ENCODE measurements around the gene TAOK3.

TAOK3 gene

DNA sequence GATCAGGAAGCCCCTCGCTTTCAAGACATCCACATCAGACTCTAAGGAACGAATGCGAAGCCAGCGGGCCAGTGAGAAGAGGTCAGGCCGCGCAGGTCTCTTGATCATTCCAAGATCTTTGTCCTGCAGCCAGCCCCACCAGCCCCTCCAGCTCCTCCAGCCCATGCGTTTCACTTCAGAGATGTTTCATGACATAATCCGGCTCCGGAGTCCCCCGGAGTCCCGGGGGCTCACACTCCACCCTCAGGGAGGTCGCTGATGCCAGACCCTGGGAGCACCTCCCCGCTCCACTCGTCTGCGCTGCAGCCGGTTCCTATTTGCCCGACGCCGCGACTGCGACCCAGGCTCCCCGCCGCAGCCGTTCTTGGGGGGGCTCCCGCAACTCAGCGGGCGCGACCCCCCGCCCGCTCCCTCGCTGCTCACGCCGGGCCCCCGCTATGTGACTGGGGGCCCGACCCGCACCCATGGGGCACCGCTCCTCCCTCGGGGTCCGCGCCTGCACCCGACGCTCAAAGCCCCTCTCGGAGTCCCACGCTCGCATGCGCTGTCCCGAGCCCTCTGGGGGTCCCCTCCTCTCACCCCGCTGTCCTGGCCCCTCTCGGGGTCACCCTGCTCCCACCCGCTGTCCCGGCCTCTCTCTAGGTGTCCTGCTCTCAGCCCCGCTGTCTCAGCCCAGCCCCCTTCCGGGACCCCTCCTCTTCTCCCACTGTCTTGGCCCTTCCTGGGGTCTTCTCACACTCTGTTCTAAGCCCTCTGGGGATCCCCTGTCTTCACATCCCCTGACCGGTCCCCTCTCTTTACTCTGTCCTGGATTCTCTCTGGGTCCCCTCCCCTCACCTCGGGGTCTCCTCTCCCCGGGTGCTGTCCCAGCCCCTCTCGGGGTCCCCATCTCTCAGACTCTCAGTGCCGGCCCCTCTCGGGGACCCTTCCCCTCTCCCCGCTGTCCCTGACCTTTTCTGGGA, 1.1 kb downstream of the TAOK3 start:
- H3K4me1 ChIP-seq (ENCODE audit: control insufficient read depth, insufficient read depth, low read length): peaks cover 36% of the 10 kb centered on the region
- peak; percentile 38 for DNase-seq (ENCODE audit: low read depth)
- no peaks in the 10 kb centered on the region for H3K27me3 ChIP-seq (replicated peaks; ENCODE audit: control insufficient read depth, insufficient read depth, low read length)
- no peaks in the 10 kb centered on the region for H3K36me3 ChIP-seq (ENCODE audit: control insufficient read depth, insufficient read depth, low read length, severe bottlenecking)
- H3K9ac ChIP-seq (ENCODE audit: low read length): peak overlapping the region; percentile 93
- H3K9me3 ChIP-seq (ENCODE audit: control insufficient read depth, low read length): no peaks in the 10 kb centered on the region
- peak overlapping the region; percentile 95 for H3K4me3 ChIP-seq (ENCODE audit: low read length)

DNA sequence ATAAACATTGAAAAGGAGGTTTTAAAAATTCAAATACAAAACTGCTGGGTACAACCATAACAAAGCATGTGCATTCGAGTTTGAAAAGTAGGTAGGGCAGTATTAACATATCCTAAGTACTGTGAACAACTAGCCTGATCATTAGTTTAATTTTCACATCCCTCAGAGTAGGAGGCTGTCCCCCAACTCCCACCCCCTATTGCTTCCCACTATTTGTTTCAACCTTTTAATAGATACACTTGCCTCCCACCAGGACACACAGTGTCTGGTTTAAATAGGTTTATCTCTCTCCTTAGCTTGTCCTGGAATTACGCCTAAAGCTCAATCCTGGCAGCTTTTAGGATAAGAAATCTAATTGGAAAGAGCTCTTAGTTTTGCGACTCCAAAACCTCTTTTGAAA, 2.1 kb downstream of the TAOK3 start:
- H3K36me3 ChIP-seq (ENCODE audit: control insufficient read depth, insufficient read depth, low read length, severe bottlenecking): no peaks in the 10 kb centered on the region
- H3K4me3 ChIP-seq (ENCODE audit: low read length): peak overlapping the region; percentile 95
- H3K4me1 ChIP-seq (ENCODE audit: control insufficient read depth, insufficient read depth, low read length): peaks cover 33% of the 10 kb centered on the region
- H3K9ac ChIP-seq (ENCODE audit: low read length): peak overlapping the region; percentile 93
- H3K9me3 ChIP-seq (ENCODE audit: control insufficient read depth, low read length): no peaks in the 10 kb centered on the region
- DNase-seq (ENCODE audit: low read depth): no peak
- H3K27me3 ChIP-seq (replicated peaks; ENCODE audit: control insufficient read depth, insufficient read depth, low read length): no peaks in the 10 kb centered on the region

DNA sequence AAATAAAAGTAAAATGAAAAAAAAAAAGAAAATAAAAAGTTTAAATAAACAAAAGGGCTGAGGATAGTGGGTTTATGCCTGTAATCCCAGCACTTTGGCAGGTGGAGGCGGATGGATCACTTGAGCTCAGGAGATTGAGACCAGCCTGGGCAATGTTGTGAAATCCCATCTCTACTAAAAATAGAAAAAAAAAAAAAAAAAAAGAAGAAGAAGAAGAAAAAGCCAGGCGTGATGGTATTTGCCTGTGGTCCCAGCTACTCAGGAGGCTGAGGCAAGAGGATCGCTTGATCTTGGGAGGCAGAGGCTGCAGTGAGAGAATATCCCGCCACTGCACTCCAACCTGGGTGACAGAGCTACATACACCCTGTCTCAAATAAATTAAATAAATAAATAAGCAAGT, 3.9 kb downstream of the TAOK3 start:
- no peaks in the 10 kb centered on the region for H3K27me3 ChIP-seq (replicated peaks; ENCODE audit: control insufficient read depth, insufficient read depth, low read length)
- DNase-seq (ENCODE audit: low read depth): no peak

DNA sequence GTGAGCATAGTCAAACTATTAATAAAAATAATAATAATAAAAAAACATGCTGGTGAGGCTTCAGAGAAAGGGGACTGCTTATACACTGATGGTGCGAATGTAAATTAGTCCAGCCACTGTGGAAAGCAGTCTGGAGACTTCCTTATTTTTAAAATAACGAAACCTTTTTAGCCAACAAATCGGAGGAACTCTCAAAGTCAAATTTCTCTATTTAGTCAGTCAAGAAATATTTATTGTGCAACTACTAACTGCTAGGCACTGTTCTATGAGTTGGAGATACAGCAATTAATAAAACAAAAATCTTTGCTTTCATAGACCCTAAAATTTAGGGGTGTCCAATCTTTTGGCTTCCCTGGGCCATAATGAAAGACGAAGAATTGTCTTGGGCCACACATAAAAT, 10.8 kb downstream of the TAOK3 start:
- no peak for DNase-seq (ENCODE audit: low read depth)
- Histone ChIP-seq H3K36me3 (ENCODE audit: control insufficient read depth, insufficient read depth, low read length, severe bottlenecking) (no peaks in the 10 kb centered on the region), H3K4me3 (ENCODE audit: low read length) (no peak overlapping the region), H3K4me1 (ENCODE audit: control insufficient read depth, insufficient read depth, low read length) (peaks cover 36% of the 10 kb centered on the region), H3K27me3 (replicated peaks; ENCODE audit: control insufficient read depth, insufficient read depth, low read length) (no peaks in the 10 kb centered on the region), H3K9ac (ENCODE audit: low read length) (no peak overlapping the region), H3K9me3 (ENCODE audit: control insufficient read depth, low read length) (no peaks in the 10 kb centered on the region)

More for the DNA sequence above, 3.9 kb downstream of the TAOK3 start:
- Histone ChIP-seq H3K4me3 (ENCODE audit: low read length) (no peak overlapping the region), H3K9me3 (ENCODE audit: control insufficient read depth, low read length) (no peaks in the 10 kb centered on the region), H3K9ac (ENCODE audit: low read length) (no peak overlapping the region), H3K4me1 (ENCODE audit: control insufficient read depth, insufficient read depth, low read length) (peaks cover 21% of the 10 kb centered on the region), H3K36me3 (ENCODE audit: control insufficient read depth, insufficient read depth, low read length, severe bottlenecking) (no peaks in the 10 kb centered on the region)

- H3K4me3 ChIP-seq (ENCODE audit: low read length): no peak overlapping the region
- H3K4me1 ChIP-seq (ENCODE audit: control insufficient read depth, insufficient read depth, low read length): peaks cover 44% of the 10 kb centered on the region
- H3K9ac ChIP-seq (ENCODE audit: low read length): peak overlapping the region; percentile 45
- H3K9me3 ChIP-seq (ENCODE audit: control insufficient read depth, low read length): no peaks in the 10 kb centered on the region
- no peak for DNase-seq (ENCODE audit: low read depth)
- no peaks in the 10 kb centered on the region for H3K36me3 ChIP-seq (ENCODE audit: control insufficient read depth, insufficient read depth, low read length, severe bottlenecking)
- H3K27me3 ChIP-seq (replicated peaks; ENCODE audit: control insufficient read depth, insufficient read depth, low read length): no peaks in the 10 kb centered on the region
Measured at GRCh38 chr12:118361092-118361404, 11.7 kb downstream of the TAOK3 start.

- H3K36me3 ChIP-seq (ENCODE audit: control insufficient read depth, insufficient read depth, low read length, severe bottlenecking): no peaks in the 10 kb centered on the region
- H3K27me3 ChIP-seq (replicated peaks; ENCODE audit: control insufficient read depth, insufficient read depth, low read length): no peaks in the 10 kb centered on the region
- no peak for DNase-seq (ENCODE audit: low read depth)
- H3K9ac ChIP-seq (ENCODE audit: low read length): no peak overlapping the region
- no peak overlapping the region for H3K4me3 ChIP-seq (ENCODE audit: low read length)
- no peaks in the 10 kb centered on the region for H3K9me3 ChIP-seq (ENCODE audit: control insufficient read depth, low read length)
- peaks cover 51% of the 10 kb centered on the region for H3K4me1 ChIP-seq (ENCODE audit: control insufficient read depth, insufficient read depth, low read length)
Measured at GRCh38 chr12:118359541-118359915, 13.2 kb downstream of the TAOK3 start.

GRCh38 chr12:118358612-118359540, 13.8 kb downstream of the TAOK3 start:
- DNase-seq (ENCODE audit: low read depth): no peak
- Histone ChIP-seq H3K9ac (ENCODE audit: low read length) (no peak overlapping the region), H3K4me1 (ENCODE audit: control insufficient read depth, insufficient read depth, low read length) (peaks cover 51% of the 10 kb centered on the region), H3K9me3 (ENCODE audit: control insufficient read depth, low read length) (no peaks in the 10 kb centered on the region), H3K4me3 (ENCODE audit: low read length) (peak overlapping the region; percentile 27), H3K27me3 (replicated peaks; ENCODE audit: control insufficient read depth, insufficient read depth, low read length) (no peaks in the 10 kb centered on the region), H3K36me3 (ENCODE audit: control insufficient read depth, insufficient read depth, low read length, severe bottlenecking) (no peaks in the 10 kb centered on the region)

- peak overlapping the region; percentile 70 for H3K9ac ChIP-seq (ENCODE audit: low read length)
- H3K4me1 ChIP-seq (ENCODE audit: control insufficient read depth, insufficient read depth, low read length): peaks cover 51% of the 10 kb centered on the region
- H3K27me3 ChIP-seq (replicated peaks; ENCODE audit: control insufficient read depth, insufficient read depth, low read length): no peaks in the 10 kb centered on the region
- no peak overlapping the region for H3K4me3 ChIP-seq (ENCODE audit: low read length)
- no peaks in the 10 kb centered on the region for H3K9me3 ChIP-seq (ENCODE audit: control insufficient read depth, low read length)
- no peaks in the 10 kb centered on the region for H3K36me3 ChIP-seq (ENCODE audit: control insufficient read depth, insufficient read depth, low read length, severe bottlenecking)
- no peak for DNase-seq (ENCODE audit: low read depth)
Measured at GRCh38 chr12:118358008-118358359, 14.7 kb downstream of the TAOK3 start.

DNA sequence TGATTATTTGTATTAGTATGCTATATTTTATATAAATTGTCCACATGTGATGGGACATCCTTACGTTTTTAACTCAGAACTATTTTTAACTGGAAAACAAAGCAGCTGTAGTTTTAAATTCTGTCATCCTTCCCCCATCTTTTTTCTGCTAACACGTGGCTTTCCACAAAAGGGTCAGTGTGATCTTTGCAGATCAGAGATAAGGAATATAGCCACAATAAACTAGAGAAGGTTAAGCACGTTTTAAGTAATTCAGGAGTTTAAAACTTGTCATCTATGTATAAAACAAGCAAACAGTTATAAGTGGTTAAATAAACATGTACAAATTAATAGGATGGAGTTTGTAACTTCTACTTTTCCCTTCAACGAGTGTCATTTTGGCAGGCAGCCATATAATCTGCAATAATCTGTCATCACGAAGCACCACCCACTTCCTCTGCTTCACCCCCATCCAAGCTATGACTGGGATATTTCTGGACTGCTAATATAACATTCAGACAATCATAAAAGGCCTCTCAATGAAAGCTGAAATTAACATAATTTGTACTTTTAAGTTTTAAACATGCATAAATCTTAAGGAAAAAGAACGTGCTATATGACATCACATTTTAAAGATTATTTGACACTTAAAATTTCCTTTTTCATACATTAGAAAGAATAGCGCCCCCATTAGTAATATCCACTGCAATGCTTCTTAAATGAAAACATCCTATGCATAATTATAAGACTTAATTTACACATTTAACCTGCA, 15.3 kb downstream of the TAOK3 start:
- Histone ChIP-seq H3K4me1 (ENCODE audit: control insufficient read depth, insufficient read depth, low read length) (peaks cover 51% of the 10 kb centered on the region), H3K9ac (ENCODE audit: low read length) (peak overlapping the region; percentile 70), H3K36me3 (ENCODE audit: control insufficient read depth, insufficient read depth, low read length, severe bottlenecking) (no peaks in the 10 kb centered on the region), H3K27me3 (replicated peaks; ENCODE audit: control insufficient read depth, insufficient read depth, low read length) (no peaks in the 10 kb centered on the region), H3K4me3 (ENCODE audit: low read length) (peak overlapping the region; percentile 62), H3K9me3 (ENCODE audit: control insufficient read depth, low read length) (no peaks in the 10 kb centered on the region)
- no peak for DNase-seq (ENCODE audit: low read depth)

- peak overlapping the region; percentile 62 for H3K4me3 ChIP-seq (ENCODE audit: low read length)
- no peaks in the 10 kb centered on the region for H3K27me3 ChIP-seq (replicated peaks; ENCODE audit: control insufficient read depth, insufficient read depth, low read length)
- no peaks in the 10 kb centered on the region for H3K9me3 ChIP-seq (ENCODE audit: control insufficient read depth, low read length)
- no peaks in the 10 kb centered on the region for H3K36me3 ChIP-seq (ENCODE audit: control insufficient read depth, insufficient read depth, low read length, severe bottlenecking)
- peak; percentile 88 for DNase-seq (ENCODE audit: low read depth)
- H3K4me1 ChIP-seq (ENCODE audit: control insufficient read depth, insufficient read depth, low read length): peaks cover 51% of the 10 kb centered on the region
- H3K9ac ChIP-seq (ENCODE audit: low read length): peak overlapping the region; percentile 70
Measured at GRCh38 chr12:118356809-118357256, 15.9 kb downstream of the TAOK3 start.

- Histone ChIP-seq H3K4me1 (ENCODE audit: control insufficient read depth, insufficient read depth, low read length) (peaks cover 45% of the 10 kb centered on the region), H3K36me3 (ENCODE audit: control insufficient read depth, insufficient read depth, low read length, severe bottlenecking) (no peaks in the 10 kb centered on the region), H3K9ac (ENCODE audit: low read length) (no peak overlapping the region), H3K9me3 (ENCODE audit: control insufficient read depth, low read length) (no peaks in the 10 kb centered on the region), H3K4me3 (ENCODE audit: low read length) (no peak overlapping the region), H3K27me3 (replicated peaks; ENCODE audit: control insufficient read depth, insufficient read depth, low read length) (no peaks in the 10 kb centered on the region)
- no peak for DNase-seq (ENCODE audit: low read depth)
Measured at GRCh38 chr12:118355843-118356242, 16.9 kb downstream of the TAOK3 start.
